HUES48 (cell line): Measurements from ENCODE around the gene MIA.
"Not testable (repeated sequence)": the region's sequence is repeated elsewhere in the genome, so short reads cannot be mapped to it uniquely, and the experiment has no call there.

Source experiments
- H3K27ac ChIP-seq: one replicate; pipeline ENCODE4 v1.7.0; 2013; ENCODE audit warnings: low read depth, low read length, inconsistent platforms
- H3K27me3 ChIP-seq: 2 replicates; pipeline ENCODE4 v1.6.1; 2013; ENCODE audit warnings: mild to moderate bottlenecking, low read length; ENCODE audit not compliant: control insufficient read depth, insufficient read depth
- H3K36me3 ChIP-seq: 2 replicates; pipeline ENCODE4 v1.6.1; 2013; ENCODE audit warnings: low read length; ENCODE audit not compliant: control insufficient read depth, insufficient read depth
- H3K4me1 ChIP-seq: 2 replicates; pipeline ENCODE4 v1.6.1; 2013; ENCODE audit warnings: mild to moderate bottlenecking, low read length; ENCODE audit not compliant: control insufficient read depth, insufficient read depth
- H3K4me3 ChIP-seq: 2 replicates; pipeline ENCODE4 v1.5.1; 2013; ENCODE audit warnings: mild to moderate bottlenecking, low read depth, low read length
- H3K9ac ChIP-seq: 2 replicates; pipeline ENCODE4 v1.6.1; 2013; ENCODE audit warnings: mild to moderate bottlenecking, low read depth, low read length, moderate library complexity
- H3K9me3 ChIP-seq: 2 replicates; pipeline ENCODE4 v1.6.1; 2013; ENCODE audit warnings: low read length; ENCODE audit not compliant: control insufficient read depth, insufficient read depth

MIA gene

GRCh38 chr19:40783711-40784110 lies 8.4 kb downstream of the MIA start:
- H3K27ac ChIP-seq, result no peak overlapping the region
- H3K4me3 ChIP-seq, result no peak overlapping the region
- H3K9me3 ChIP-seq, result no peaks in the 10 kb centered on the region
- no peaks in the 10 kb centered on the region for H3K27me3 ChIP-seq
- no peak overlapping the region for H3K9ac ChIP-seq
- H3K36me3 ChIP-seq, result no peaks in the 10 kb centered on the region
- H3K4me1 ChIP-seq, result peaks cover 9% of the 10 kb centered on the region; the same call in 1 of the 2 replicates

GRCh38 chr19:40784146-40784545 lies 8.8 kb downstream of the MIA start:
- not testable (repeated sequence) for H3K27me3 ChIP-seq, H3K36me3 ChIP-seq, H3K9ac ChIP-seq, H3K27ac ChIP-seq, H3K4me1 ChIP-seq, H3K9me3 ChIP-seq, H3K4me3 ChIP-seq

GRCh38 chr19:40785526-40785925 lies 10.2 kb downstream of the MIA start:
- Histone ChIP-seq H3K4me1 (no peaks in the 10 kb centered on the region), H3K36me3 (peaks cover 3% of the 10 kb centered on the region; the same call in 1 of the 2 replicates), H3K9me3 (no peaks in the 10 kb centered on the region), H3K27ac (no peak overlapping the region), H3K27me3 (no peaks in the 10 kb centered on the region), H3K9ac (no peak overlapping the region), H3K4me3 (no peak overlapping the region)

GRCh38 chr19:40786060-40787037 lies 11.0 kb downstream of the MIA start:
- Histone ChIP-seq H3K4me3 (no peak overlapping the region), H3K27me3 (no peaks in the 10 kb centered on the region), H3K27ac (no peak overlapping the region), H3K4me1 (no peaks in the 10 kb centered on the region), H3K36me3 (peaks cover 3% of the 10 kb centered on the region; the same call in 1 of the 2 replicates), H3K9ac (no peak overlapping the region), H3K9me3 (no peaks in the 10 kb centered on the region)

- Histone ChIP-seq H3K4me3 (no peak overlapping the region), H3K4me1 (no peaks in the 10 kb centered on the region), H3K9me3 (no peaks in the 10 kb centered on the region), H3K27ac (no peak overlapping the region), H3K27me3 (no peaks in the 10 kb centered on the region), H3K36me3 (peaks cover 3% of the 10 kb centered on the region; the same call in 1 of the 2 replicates), H3K9ac (no peak overlapping the region)
Observed at GRCh38 chr19:40791349-40791748, 16.0 kb downstream of the MIA start.

GRCh38 chr19:40791996-40792395 lies 16.7 kb downstream of the MIA start:
- Histone ChIP-seq H3K27me3 (no peaks in the 10 kb centered on the region), H3K9ac (no peak overlapping the region), H3K27ac (no peak overlapping the region), H3K36me3 (peaks cover 3% of the 10 kb centered on the region; the same call in 1 of the 2 replicates), H3K9me3 (no peaks in the 10 kb centered on the region), H3K4me1 (no peaks in the 10 kb centered on the region), H3K4me3 (no peak overlapping the region)

GRCh38 chr19:40797166-40797962 lies 22.0 kb downstream of the MIA start:
- Histone ChIP-seq H3K27ac (peak overlapping the region; percentile 94), H3K27me3 (no peaks in the 10 kb centered on the region), H3K36me3 (peaks cover 21% of the 10 kb centered on the region), H3K4me1 (peaks cover 10% of the 10 kb centered on the region), H3K4me3 (no peak overlapping the region), H3K9ac (no peak overlapping the region), H3K9me3 (no peaks in the 10 kb centered on the region)

- Histone ChIP-seq H3K9me3 (no peaks in the 10 kb centered on the region), H3K36me3 (peaks cover 28% of the 10 kb centered on the region), H3K4me1 (peaks cover 16% of the 10 kb centered on the region), H3K4me3 (peak overlapping the region; percentile 72), H3K27me3 (no peaks in the 10 kb centered on the region), H3K9ac (peak overlapping the region; percentile 82), H3K27ac (peak overlapping the region; percentile 94)
Observed at GRCh38 chr19:40797963-40798682, 22.8 kb downstream of the MIA start.

GRCh38 chr19:40798683-40799557 lies 23.6 kb downstream of the MIA start, which contains the start of gene EGLN2:
Gene EGLN2 (plus strand): TSS chr19:40799191. CDS start chr19:40800573, 1,382 bp downstream.
- peak within 1 kb of the TSS; percentile 92 for H3K9ac ChIP-seq
- H3K9me3 ChIP-seq, result no peaks in the 10 kb centered on the region
- peak within 1 kb of the TSS; percentile 94 for H3K27ac ChIP-seq
- peak within 1 kb of the TSS; percentile 97 for H3K4me3 ChIP-seq
- no peaks in the 10 kb centered on the region for H3K27me3 ChIP-seq
- H3K4me1 ChIP-seq, result peaks cover 24% of the 10 kb centered on the region
- H3K36me3 ChIP-seq, result peaks cover 36% of the 10 kb centered on the region
